HepG2 (cell line): Measurements from ENCODE around the gene BRSK2. TPM values are rescaled to one million over a fixed set of nuclear protein-coding genes. Genes with fewer than 3 reads are reported as not detected.

Experiments
- ATAC-seq: fragments of 200-7000 bp; cut with Tn5 transposase; 3 replicates; pipeline ENCODE4 v1.9.1; 2020; ENCODE audit warnings: mild to moderate bottlenecking, moderate library complexity
- BruUV-seq: library from RNA; stranded (reverse); fragments of 400-500 nt; replicated peaks from 2 replicates; lab custom pipeline; 2021; lab: Mats Ljungman, UMichigan
- CTCF ChIA-PET: fragments of 300-600 bp; formaldehyde crosslinking; extraction: SDS; loops from one replicate; lab custom pipeline; 2021; ENCODE audit warnings: low total read pairs, inconsistent platforms, low intra/inter-chr PET ratio; lab: Yijun Ruan, JAX
- POLR2A ChIA-PET: fragments of 350-600 bp; sonication (Branson Sonifier 250); formaldehyde crosslinking; loops from one replicate; lab custom pipeline; 2020; ENCODE audit warnings: antibody characterized with exemption, inconsistent platforms; lab: Yijun Ruan, JAX
- DNase-seq: peaks from one replicate; pipeline ENCODE4 v3.0.0-alpha.2; 2015; ENCODE audit warnings: low spot score
- FAIRE-seq: peaks from 3 replicates; lab custom pipeline; 2011; peaks lifted over from hg19 to GRCh38; lab: Jason Lieb, UNC
- H2AFZ ChIP-seq: one replicate; pipeline ENCODE4 v1.6.1; 2011; ENCODE audit warnings: low read length, inconsistent platforms
- H3K27ac ChIP-seq: fragments of 300-600 bp; 3 replicates; pipeline ENCODE4 v1.8.0; 2011; ENCODE audit warnings: mixed run types, mild to moderate bottlenecking, mixed read lengths, low read length, inconsistent platforms; ENCODE audit not compliant: insufficient read depth; ENCODE audit errors: extremely low read length
- H3K27me3 ChIP-seq, 2 experiments: fragments of 200-600 bp in 1 of 2; 2 replicates in 1 of 2; 3 replicates in 1 of 2; pipeline versions ENCODE4 v1.6.0 to v1.8.0; 2011; ENCODE audit warnings: low read length in 2 of 2, mild to moderate bottlenecking in 2 of 2, moderate library complexity in 2 of 2, inconsistent platforms in 1 of 2; ENCODE audit not compliant: insufficient read depth in 2 of 2, control insufficient read depth in 1 of 2
- H3K36me3 ChIP-seq, 2 experiments: fragments of 200-600 bp in 1 of 2; replicated peaks in 1 of 2; 2 replicates in 1 of 2; 3 replicates in 1 of 2; pipeline versions ENCODE4 v1.5.1 to v1.8.0; 2011; ENCODE audit warnings: low read length in 2 of 2, inconsistent platforms in 1 of 2; ENCODE audit not compliant: insufficient read depth in 2 of 2, control insufficient read depth in 1 of 2
- H3K4me1 ChIP-seq: 2 replicates; pipeline ENCODE4 v1.5.1; 2012; ENCODE audit warnings: low read length, inconsistent platforms; ENCODE audit not compliant: insufficient read depth
- H3K4me2 ChIP-seq: 2 replicates; pipeline ENCODE4 v1.6.0; 2011; ENCODE audit warnings: low read depth, low read length, inconsistent platforms
- H3K4me3 ChIP-seq, 3 experiments: fragments of 200-600 bp in 1 of 3; sonication (generic), shearing (Covaris generic) in 1 of 3; replicated peaks in 1 of 3; 2 replicates each; pipeline ENCODE4 v1.5.1; 2011 to 2016; ENCODE audit warnings: low read length in 3 of 3, inconsistent platforms in 2 of 3, low read depth in 2 of 3, mild to moderate bottlenecking in 2 of 3, control low read depth in 1 of 3, mixed read lengths in 1 of 3; ENCODE audit not compliant: insufficient read depth in 1 of 3
- H3K79me2 ChIP-seq: one replicate; pipeline ENCODE4 v1.6.1; 2011; ENCODE audit warnings: low read length, inconsistent platforms; ENCODE audit not compliant: insufficient read depth
- H3K9ac ChIP-seq: 2 replicates; pipeline ENCODE4 v1.6.0; 2011; ENCODE audit warnings: mild to moderate bottlenecking, low read depth, low read length, inconsistent platforms; ENCODE audit not compliant: insufficient read depth
- H3K9me3 ChIP-seq: 2 replicates; pipeline ENCODE4 v1.5.1; 2012; ENCODE audit warnings: mild to moderate bottlenecking, low read length
- H4K20me1 ChIP-seq: 2 replicates; pipeline ENCODE4 v1.6.0; 2011; ENCODE audit warnings: inconsistent platforms, mild to moderate bottlenecking, low read length, moderate library complexity; ENCODE audit not compliant: insufficient read depth
- MEIS1 ChIP-seq: sonication (generic); formaldehyde crosslinking; IDR thresholded peaks from 2 replicates; pipeline ENCODE4 v1.9.0; 2021; ENCODE audit warnings: mild to moderate bottlenecking, missing genetic modification reagents, moderate library complexity, borderline replicate concordance
- PITX1 ChIP-seq: sonication (generic); formaldehyde crosslinking; IDR thresholded peaks from 2 replicates; pipeline ENCODE4 v1.5.1; 2020; ENCODE audit warnings: mild to moderate bottlenecking, missing genetic modification reagents
- TRAFD1 ChIP-seq: sonication (generic); formaldehyde crosslinking; IDR thresholded peaks from 2 replicates; pipeline ENCODE4 v1.5.1; 2020; ENCODE audit warnings: missing genetic modification reagents, mild to moderate bottlenecking, borderline replicate concordance
- UBTF ChIP-seq: sonication (generic); formaldehyde crosslinking; IDR thresholded peaks from 2 replicates; pipeline ENCODE4 v1.4.0; 2020; ENCODE audit warnings: mild to moderate bottlenecking, missing genetic modification reagents
- ZC3H13 ChIP-seq: sonication (generic); formaldehyde crosslinking; IDR thresholded peaks from 2 replicates; pipeline ENCODE4 v1.8.1; 2023; ENCODE audit warnings: mild to moderate bottlenecking, missing genetic modification reagents, moderate library complexity
- ZNF263 ChIP-seq: sonication (generic); formaldehyde crosslinking; IDR thresholded peaks from 2 replicates; pipeline ENCODE4 v1.4.0; 2020; ENCODE audit warnings: missing genetic modification reagents
- WGBS: methylation state at CpG from one replicate; pipeline ENCODE4 v1.1.6; 2017; ENCODE audit warnings: low lambda C conversion rate; 5-methylcytosine and 5-hydroxymethylcytosine counted together
- in situ Hi-C: cut with HindIII; loops from 2 replicates; pipeline ENCODE4 v1.10.0; 2017; ENCODE audit warnings: low pct_unique_long_range_greater_than_20kb; ENCODE audit not compliant: extremely low pct_ligation_motif_present
- intact Hi-C: fragments of 100-400 bp; cut with micrococcal nuclease; formaldehyde crosslinking; loops from one replicate; pipeline ENCODE4 v1.10.0; 2022; ENCODE audit not compliant: unreplicated experiment
- polyA plus RNA-seq, 8 experiments: library from polyadenylated mRNA; depleted of rRNA in 3 of 8; stranded (reverse) in 7 of 8; unstranded in 1 of 8; fragments of >200 nt; fragmentation: Illumina TruSeq in 4 of 8; extraction: Trizol in 4 of 8; gene quantifications; 2 replicates each; pipeline versions ENCODE4 v1.2.1 to v1.2.3, GENCODE V29; 2011 to 2016; ENCODE audit warnings: low read depth in 4 of 8, missing spikeins in 1 of 8, mixed read lengths in 1 of 8; ENCODE audit not compliant: insufficient read depth in 1 of 8
- total RNA-seq, 5 experiments: library from RNA; depleted of rRNA; stranded (reverse); fragments of >200 nt; fragmentation: Illumina TruSeq; extraction: Trizol; gene quantifications; 2 replicates each; pipeline ENCODE4 v1.2.3, GENCODE V29; 2016; ENCODE audit warnings: low read depth in 1 of 5

The BRSK2 gene
- total and polyA plus RNA-seq, 2 of the 13 experiments (the other 11 are each of a cell fraction or from before 2014, with no cell fraction given): 0.74 to 1.1 TPM

GRCh38 chr11:1370186-1371025, 19.3 kb upstream of the BRSK2 start:
- peak; percentile 41 for ATAC-seq
- FAIRE-seq: no peak
- Histone ChIP-seq H3K9me3 (peaks cover 9% of the 10 kb centered on the region; the same call in 1 of the 2 replicates), H3K79me2 (no peaks in the 10 kb centered on the region)
- CTCF ChIA-PET: no interaction called here
- TF ChIP-seq ZNF263 (CRISPR knock-in tag) (no peak), ZC3H13 (CRISPR knock-in tag) (no peak), UBTF (CRISPR knock-in tag) (no peak), PITX1 (CRISPR knock-in tag) (no peak), TRAFD1 (CRISPR knock-in tag) (no peak), MEIS1 (CRISPR knock-in tag) (no peak)
- TF ChIP-seq, all 625 proteins: peak for 0
- H3K27me3 ChIP-seq: peaks cover 15 to 74% of the 10 kb centered on the region in 2 experiments
- WGBS: 3% methylated on average over 5 of the region's 38 CpGs
- no peak overlapping the region for H3K27ac ChIP-seq
- in situ Hi-C loops: no loop called here
- H2AFZ ChIP-seq: no peak overlapping the region
- H3K36me3 ChIP-seq: no peaks in the 10 kb centered on the region
- H3K4me2 ChIP-seq: no peak overlapping the region
- H4K20me1 ChIP-seq: 0 out of 2 replicates have a peak, but pooled peaks cover 3% of the 10 kb centered on the region
- DNase-seq: no peak
- intact Hi-C loops: no loop called here
- H3K4me1 ChIP-seq: no peaks in the 10 kb centered on the region
- BruUV-seq: no TSS peak
- no peak overlapping the region for H3K9ac ChIP-seq
- POLR2A ChIA-PET: no interaction called here
- H3K4me3 ChIP-seq: no peak overlapping the region
